Measurements from ENCODE around the gene SIGLEC5. TPM values are rescaled to one million over a fixed set of nuclear protein-coding genes. Genes with fewer than 3 reads are reported as not detected.
A peak's percentile ranks its signal among the peaks of the same experiment; 100 is the strongest.

Gene SIGLEC5
- total and polyA plus RNA-seq, 2 of the 13 experiments (the other 11 are each of a cell fraction or from before 2014, with no cell fraction given) = not detected

- TF ChIP-seq RNF219 (CRISPR knock-in tag; IDR thresholded peaks at IDR 0.05) (no peak), THAP9 (CRISPR knock-in tag; IDR thresholded peaks at IDR 0.05; ENCODE audit: borderline replicate concordance) (no peak), RBM39 (IDR thresholded peaks at IDR 0.05; ENCODE audit: low read depth, low read length, poor library complexity, severe bottlenecking) (no peak), ZBTB2 (CRISPR knock-in tag; IDR thresholded peaks at IDR 0.05; ENCODE audit: low read depth) (0 out of 2 replicates have a peak, but pooled peaks have one; percentile 17), ZNF772 (CRISPR knock-in tag; IDR thresholded peaks at IDR 0.05) (0 out of 2 replicates have a peak, but pooled peaks have one; percentile 49), ZNF879 (CRISPR knock-in tag; IDR thresholded peaks at IDR 0.05) (no peak), ZNF598 (CRISPR knock-in tag; IDR thresholded peaks at IDR 0.05; ENCODE audit: borderline replicate concordance) (no peak), JUND (CRISPR knock-in tag; IDR thresholded peaks at IDR 0.05) (no peak), ZBTB34 (CRISPR knock-in tag; IDR thresholded peaks at IDR 0.05) (no peak), GATAD1 (CRISPR knock-in tag; IDR thresholded peaks at IDR 0.05) (peak; percentile 68), KDM3A (CRISPR knock-in tag; IDR thresholded peaks at IDR 0.05; ENCODE audit: low read depth) (0 out of 2 replicates have a peak, but pooled peaks have one; percentile 46), DPF2 (CRISPR knock-in tag; IDR thresholded peaks at IDR 0.05; ENCODE audit: borderline replicate concordance, low read depth) (no peak), SP140L (CRISPR knock-in tag; IDR thresholded peaks at IDR 0.05; ENCODE audit: borderline replicate concordance) (no peak), TBL1XR1 (IDR thresholded peaks at IDR 0.05; ENCODE audit: borderline replicate concordance, low read length, partially characterized antibody) (no peak), ZBTB38 (CRISPR knock-in tag; IDR thresholded peaks at IDR 0.05) (no peak), MIXL1 (CRISPR knock-in tag; IDR thresholded peaks at IDR 0.05) (no peak), MIER3 (CRISPR knock-in tag; IDR thresholded peaks at IDR 0.05; ENCODE audit: borderline replicate concordance) (no peak), MXI1 (IDR thresholded peaks at IDR 0.05; ENCODE audit: borderline replicate concordance, low read depth, low read length) (peak; percentile 36; the same call in 1 of the 3 replicates), KMT2B (CRISPR knock-in tag; IDR thresholded peaks at IDR 0.05) (no peak), ZBTB21 (CRISPR knock-in tag; IDR thresholded peaks at IDR 0.05) (no peak), ZNF776 (CRISPR knock-in tag; IDR thresholded peaks at IDR 0.05) (no peak), DNMT3B (CRISPR knock-in tag; conservative IDR thresholded peaks at IDR 0.05) (no peak), GTF3A (CRISPR knock-in tag; conservative IDR thresholded peaks at IDR 0.05) (no peak)
Observed at GRCh38 chr19:51593969-51594773, 36.0 kb downstream of the SIGLEC5 start (continued).
